Mononuclear cell (primary cell): ENCODE data around the gene CMTM2. TPM values are rescaled to one million over a fixed set of nuclear protein-coding genes. Genes with fewer than 3 reads are reported as not detected.
"Not testable (repeated sequence)": the region's sequence is repeated elsewhere in the genome, so short reads cannot be mapped to it uniquely, and the experiment has no call there.

Source experiments
- H3K27me3 ChIP-seq: 2 replicates; pipeline ENCODE4 v1.6.0; 2011; ENCODE audit warnings: low read length, control low read depth; ENCODE audit not compliant: insufficient read depth
- H3K4me1 ChIP-seq: 2 replicates; pipeline ENCODE4 v1.5.1; 2011; ENCODE audit warnings: mild to moderate bottlenecking, low read length, control low read depth; ENCODE audit not compliant: insufficient read depth
- H3K4me3 ChIP-seq: 2 replicates; pipeline ENCODE4 v1.5.1; 2011; ENCODE audit warnings: mild to moderate bottlenecking, low read length, moderate library complexity
- H3K9me3 ChIP-seq: 2 replicates; pipeline ENCODE4 v1.5.1; 2011; ENCODE audit warnings: low read depth, mild to moderate bottlenecking, control low read depth, low read length
- total RNA-seq: library from RNA; depleted of rRNA; stranded (reverse); fragments of >200 nt; gene quantifications from one replicate; pipeline ENCODE4 v1.2.3, GENCODE V29; 2012

CMTM2 gene
- total RNA-seq, 1 donor: 0.52 TPM

GRCh38 chr16:66566051-66566901 is 13.0 kb upstream of the CMTM2 start, which contains the start of gene CMTM1:
TSS of gene CMTM1 (plus strand) at chr16:66566439. CDS start at chr16:66566514, 75 bp downstream.
- peaks cover 16% of the 10 kb centered on the region for H3K4me1 ChIP-seq
- no peaks in the 10 kb centered on the region for H3K9me3 ChIP-seq
- no peaks in the 10 kb centered on the region for H3K27me3 ChIP-seq
- no peak within 1 kb of the TSS for H3K4me3 ChIP-seq

GRCh38 chr16:66567270-66567669 is 12.0 kb upstream of the CMTM2 start:
- H3K4me1 ChIP-seq, H3K27me3 ChIP-seq, H3K9me3 ChIP-seq, H3K4me3 ChIP-seq: not testable (repeated sequence)

GRCh38 chr16:66568355-66568754 is 10.9 kb upstream of the CMTM2 start:
- H3K9me3 ChIP-seq: no peaks in the 10 kb centered on the region
- H3K4me3 ChIP-seq: no peak overlapping the region
- H3K4me1 ChIP-seq: peaks cover 7% of the 10 kb centered on the region
- no peaks in the 10 kb centered on the region for H3K27me3 ChIP-seq

DNA sequence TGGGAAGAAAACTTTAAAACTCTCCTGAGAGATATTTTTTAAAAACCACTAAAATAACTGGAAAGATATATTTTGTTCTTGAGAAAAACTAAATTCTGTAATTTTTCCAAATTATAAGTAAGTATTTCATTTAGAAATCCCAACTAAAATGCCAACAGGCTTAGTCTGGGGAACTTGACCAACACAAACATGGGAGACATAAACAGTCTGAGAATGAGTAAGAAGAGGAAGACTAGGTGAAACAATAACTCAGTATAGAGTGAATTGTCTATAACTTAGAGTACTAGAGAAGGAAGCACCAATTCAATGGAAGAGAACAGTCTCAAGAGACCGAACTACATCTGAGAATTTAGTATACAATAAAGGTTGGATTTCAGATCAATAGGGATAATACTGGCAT is 10.1 kb upstream of the CMTM2 start:
- no peak overlapping the region for H3K4me3 ChIP-seq
- H3K9me3 ChIP-seq: no peaks in the 10 kb centered on the region
- H3K4me1 ChIP-seq: peaks cover 7% of the 10 kb centered on the region
- no peaks in the 10 kb centered on the region for H3K27me3 ChIP-seq

DNA sequence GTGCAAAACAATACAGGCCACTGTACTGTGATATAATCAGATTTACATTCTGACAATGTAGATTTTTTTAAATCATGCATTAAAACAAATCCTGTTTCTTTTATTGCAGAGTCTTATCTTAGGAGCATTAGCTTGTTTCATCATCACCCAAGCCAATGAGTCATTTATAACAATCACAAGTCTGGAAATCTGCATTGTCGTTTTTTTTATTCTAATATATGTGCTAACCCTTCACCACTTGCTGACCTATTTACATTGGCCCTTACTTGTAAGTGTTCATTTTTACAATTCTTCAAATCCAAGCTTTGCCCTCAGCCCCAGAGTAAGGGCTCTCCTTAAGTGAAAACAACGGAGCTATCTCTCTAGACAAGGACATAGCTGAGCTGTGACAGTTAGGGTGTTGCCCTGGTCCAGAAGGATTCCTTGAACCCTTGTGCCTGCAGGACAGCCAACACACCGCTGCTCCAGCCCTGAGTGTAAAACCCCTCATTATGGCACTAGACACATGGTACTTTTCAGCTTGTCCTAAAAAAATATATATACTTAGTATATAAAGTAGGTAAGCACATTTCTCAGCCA is 9.3 kb upstream of the CMTM2 start:
- Histone ChIP-seq H3K9me3 (no peaks in the 10 kb centered on the region), H3K4me1 (peaks cover 7% of the 10 kb centered on the region), H3K4me3 (no peak overlapping the region), H3K27me3 (no peaks in the 10 kb centered on the region)

GRCh38 chr16:66572356-66572755 is 6.9 kb upstream of the CMTM2 start:
- H3K4me1 ChIP-seq: peaks cover 7% of the 10 kb centered on the region
- H3K4me3 ChIP-seq: no peak overlapping the region

DNA sequence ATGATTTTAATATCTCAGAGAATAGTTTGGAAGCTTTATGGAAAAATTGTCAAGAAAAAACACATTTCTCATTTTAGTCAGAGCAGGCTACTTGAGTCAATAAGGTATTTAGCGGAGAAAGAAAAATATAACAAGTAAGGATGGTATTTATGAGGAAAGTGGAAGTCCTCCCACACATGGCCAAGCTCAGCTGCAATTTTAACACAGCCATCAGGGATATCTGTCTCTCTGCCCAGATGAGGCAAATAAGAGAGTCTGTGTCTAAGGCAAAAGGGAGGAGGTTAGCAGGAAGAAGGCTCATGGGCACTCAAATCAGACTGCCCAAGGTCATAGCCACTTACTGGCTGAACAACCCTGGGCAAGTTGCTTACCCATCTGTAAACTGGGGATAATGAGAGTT is 5.2 kb upstream of the CMTM2 start:
- no peak overlapping the region for H3K4me3 ChIP-seq
- no peaks in the 10 kb centered on the region for H3K9me3 ChIP-seq
- peaks cover 15% of the 10 kb centered on the region for H3K4me1 ChIP-seq
- peaks cover 16% of the 10 kb centered on the region for H3K27me3 ChIP-seq

More at GRCh38 chr16:66572356-66572755, 6.9 kb upstream of the CMTM2 start:
- Histone ChIP-seq H3K9me3 (no peaks in the 10 kb centered on the region), H3K27me3 (no peaks in the 10 kb centered on the region)

- no peak overlapping the region for H3K4me3 ChIP-seq
- H3K4me1 ChIP-seq: peaks cover 19% of the 10 kb centered on the region
- H3K27me3 ChIP-seq: peaks cover 21% of the 10 kb centered on the region
- H3K9me3 ChIP-seq: no peaks in the 10 kb centered on the region
Observed at GRCh38 chr16:66574531-66574930, 4.7 kb upstream of the CMTM2 start.

DNA sequence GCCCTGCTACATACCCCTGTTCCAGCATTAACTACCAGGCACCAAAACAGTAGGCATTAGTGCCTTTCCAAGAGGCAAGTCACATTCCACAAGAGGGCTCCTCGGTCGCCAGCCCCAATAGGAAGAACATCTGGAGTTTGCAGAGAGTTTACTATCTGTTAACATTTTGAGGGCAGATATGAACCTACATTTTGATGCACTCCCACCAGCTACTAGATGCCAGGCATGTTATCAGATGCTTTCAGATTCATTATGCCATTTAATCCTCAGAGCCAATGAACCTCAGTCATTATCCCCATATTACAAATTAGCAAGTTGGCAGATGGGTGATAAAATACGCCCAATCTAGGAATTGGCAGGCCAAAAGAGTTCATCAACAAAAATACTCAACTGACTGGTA is 4.2 kb upstream of the CMTM2 start:
- peaks cover 25% of the 10 kb centered on the region for H3K27me3 ChIP-seq
- H3K4me3 ChIP-seq: no peak overlapping the region
- peaks cover 20% of the 10 kb centered on the region for H3K4me1 ChIP-seq
- H3K9me3 ChIP-seq: no peaks in the 10 kb centered on the region

DNA sequence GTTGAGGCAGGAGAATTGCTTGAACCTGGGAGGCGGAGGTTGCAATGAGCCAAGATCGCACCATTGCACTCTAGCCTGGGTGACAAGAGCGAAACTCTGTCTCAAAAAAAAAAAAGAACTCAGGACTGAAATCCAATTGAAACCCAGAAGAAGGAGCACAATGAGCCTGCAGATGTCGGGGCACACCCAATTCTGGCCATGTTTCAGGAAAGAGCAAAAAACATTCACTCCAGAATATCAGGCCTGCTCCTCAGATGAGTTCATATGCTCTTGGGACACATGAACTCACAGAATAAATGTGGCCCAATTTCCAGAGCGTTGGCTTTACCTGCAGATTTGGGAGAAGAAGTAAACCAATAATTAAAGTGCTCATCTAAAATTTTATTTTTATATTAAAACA is 3.0 kb upstream of the CMTM2 start:
- no peaks in the 10 kb centered on the region for H3K9me3 ChIP-seq
- peaks cover 20% of the 10 kb centered on the region for H3K4me1 ChIP-seq
- H3K4me3 ChIP-seq: no peak overlapping the region
- H3K27me3 ChIP-seq: peaks cover 35% of the 10 kb centered on the region

GRCh38 chr16:66580605-66581209 is 1.4 kb downstream of the CMTM2 start:
- Histone ChIP-seq H3K4me1 (peaks cover 31% of the 10 kb centered on the region), H3K27me3 (peaks cover 35% of the 10 kb centered on the region)

DNA sequence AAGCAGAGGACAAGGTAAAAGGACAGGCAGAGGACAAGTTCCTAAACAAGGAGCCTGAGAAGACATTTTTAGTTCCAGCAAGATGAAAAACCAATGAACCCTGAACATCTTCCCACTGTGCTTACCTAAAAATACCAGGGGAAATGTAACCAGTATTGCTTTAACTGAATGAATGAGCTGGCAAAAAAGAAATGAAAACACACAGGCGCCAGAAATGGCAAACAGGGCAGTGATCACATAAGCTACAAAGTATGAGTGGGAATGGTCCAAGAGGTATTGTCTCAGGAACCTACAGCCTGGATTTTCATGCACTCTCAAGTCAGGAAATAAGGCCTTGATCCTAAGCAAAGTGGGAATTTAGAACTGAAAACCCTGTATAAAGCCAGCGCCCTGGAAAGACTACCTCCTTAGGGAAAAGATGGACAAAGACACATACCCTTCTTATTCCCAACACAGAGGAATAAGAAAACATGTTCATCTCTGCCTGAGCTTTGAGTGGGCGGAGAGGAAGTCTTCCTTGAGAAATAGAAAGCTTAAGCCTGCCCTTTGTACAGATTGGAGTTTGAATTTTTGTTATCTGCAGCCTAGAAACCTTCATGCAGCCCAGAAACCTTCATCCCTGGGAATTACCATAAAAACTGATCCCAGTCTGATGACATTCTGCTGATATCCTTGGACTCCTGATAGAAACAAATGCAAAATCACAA is 2.1 kb downstream of the CMTM2 start:
- H3K4me3 ChIP-seq: no peak overlapping the region
- H3K4me1 ChIP-seq: peaks cover 38% of the 10 kb centered on the region
- peaks cover 35% of the 10 kb centered on the region for H3K27me3 ChIP-seq
- no peaks in the 10 kb centered on the region for H3K9me3 ChIP-seq

More at GRCh38 chr16:66580605-66581209, 1.4 kb downstream of the CMTM2 start:
- Histone ChIP-seq H3K9me3 (no peaks in the 10 kb centered on the region), H3K4me3 (no peak overlapping the region)

- Histone ChIP-seq H3K4me1 (peaks cover 62% of the 10 kb centered on the region), H3K27me3 (peaks cover 6% of the 10 kb centered on the region), H3K9me3 (no peaks in the 10 kb centered on the region), H3K4me3 (no peak overlapping the region)
Observed at GRCh38 chr16:66585481-66586239, 6.4 kb downstream of the CMTM2 start.

- Histone ChIP-seq H3K27me3 (no peaks in the 10 kb centered on the region), H3K9me3 (no peaks in the 10 kb centered on the region), H3K4me1 (peaks cover 66% of the 10 kb centered on the region), H3K4me3 (peak overlapping the region; percentile 34)
Observed at GRCh38 chr16:66587881-66588600, 8.8 kb downstream of the CMTM2 start.
